T-helper 17 cell (primary cell): ENCODE data around the gene RPL32. TPM values are rescaled to one million over a fixed set of nuclear protein-coding genes. Genes with fewer than 3 reads are reported as not detected.
A peak's percentile ranks its signal among the peaks of the same experiment; 100 is the strongest.
"Not testable (repeated sequence)": the region's sequence is repeated elsewhere in the genome, so short reads cannot be mapped to it uniquely, and the experiment has no call there.

ENCODE experiments used
- ATAC-seq: fragments of 150-1000 bp; cut with Tn5 transposase; 2 replicates; pipeline ENCODE4 v1.10.0; 2021; ENCODE audit warnings: mild to moderate bottlenecking, moderate library complexity
- DNase-seq, 3 donors: peaks; one replicate each; pipeline versions ENCODE4 v3.0.0 to v3.0.0-alpha.2; 2020 to 2021
- H3K9me3 ChIP-seq: one replicate; pipeline ENCODE4 v1.7.0; 2013; ENCODE audit warnings: low read length, mild to moderate bottlenecking; ENCODE audit not compliant: control insufficient read depth, poor library complexity, severe bottlenecking
- H3K27ac Mint-ChIP-seq: one replicate; pipeline ENCODE4 v1.8.0; 2022; ENCODE audit warnings: mild to moderate bottlenecking, moderate library complexity, mixed read lengths
- H3K27me3 Mint-ChIP-seq: one replicate; pipeline ENCODE4 v1.8.0; 2022; ENCODE audit warnings: mixed read lengths
- H3K36me3 Mint-ChIP-seq: one replicate; pipeline ENCODE4 v1.8.0; 2022; ENCODE audit warnings: low read depth, mixed read lengths
- H3K4me1 Mint-ChIP-seq: one replicate; pipeline ENCODE4 v1.8.0; 2022; ENCODE audit warnings: mild to moderate bottlenecking, mixed read lengths
- H3K4me3 Mint-ChIP-seq: one replicate; pipeline ENCODE4 v1.8.0; 2022; ENCODE audit warnings: mild to moderate bottlenecking, moderate library complexity, mixed read lengths
- total RNA-seq, 4 donors: library from RNA in 2 of 4; stranded (reverse) in 2 of 4; gene quantifications; one replicate each; pipeline ENCODE4 v1.2.3 and lab custom pipeline; 2022 to 2026

The RPL32 gene
- total RNA-seq, 2 donors from 2014 or later, result 3,315 to 3,401 TPM

GRCh38 chr3:12856626-12857025, 15.3 kb upstream of the RPL32 start:
- H3K27me3 Mint-ChIP-seq, result peaks cover 48% of the 10 kb centered on the region
- no peaks in the 10 kb centered on the region for H3K4me1 Mint-ChIP-seq
- no peak overlapping the region for H3K4me3 Mint-ChIP-seq
- ATAC-seq (no peak), DNase-seq (no peak)
- H3K27ac Mint-ChIP-seq, result no peak overlapping the region
- no peaks in the 10 kb centered on the region for H3K36me3 Mint-ChIP-seq
- no peaks in the 10 kb centered on the region for H3K9me3 ChIP-seq

DNA sequence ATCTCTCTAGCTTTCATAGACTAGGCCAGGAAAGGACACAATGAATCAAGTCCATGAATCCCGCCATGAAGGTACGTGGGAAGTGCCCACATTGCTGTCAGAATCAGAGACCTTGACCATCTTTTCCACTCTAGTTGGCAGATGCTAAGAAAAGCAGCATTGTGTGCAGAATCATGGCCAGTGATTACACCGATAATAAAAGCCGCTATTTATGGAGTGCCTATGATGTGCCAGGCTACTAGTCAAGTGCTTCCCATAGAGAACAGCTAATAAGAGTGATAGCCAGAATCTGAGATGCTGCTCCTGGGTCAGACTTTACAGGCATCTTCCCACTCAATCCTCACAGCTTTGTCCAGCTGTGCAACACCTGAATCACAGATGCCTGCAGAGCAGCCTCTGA, 13.2 kb upstream of the RPL32 start:
- Mint-ChIP-seq H3K4me1 (no peaks in the 10 kb centered on the region), H3K36me3 (peaks cover 4% of the 10 kb centered on the region), H3K4me3 (no peak overlapping the region), H3K27ac (no peak overlapping the region), H3K27me3 (peaks cover 38% of the 10 kb centered on the region)
- H3K9me3 ChIP-seq, result no peaks in the 10 kb centered on the region
- DNase-seq, result no peak
- no peak for ATAC-seq

- H3K4me3 Mint-ChIP-seq, H3K27ac Mint-ChIP-seq, H3K36me3 Mint-ChIP-seq, H3K9me3 ChIP-seq, H3K4me1 Mint-ChIP-seq, ATAC-seq, DNase-seq: not testable (repeated sequence)
- peaks cover 36% of the 10 kb centered on the region for H3K27me3 Mint-ChIP-seq
These were observed 12.5 kb upstream of the RPL32 start for GRCh38 chr3:12853847-12854246.

DNA sequence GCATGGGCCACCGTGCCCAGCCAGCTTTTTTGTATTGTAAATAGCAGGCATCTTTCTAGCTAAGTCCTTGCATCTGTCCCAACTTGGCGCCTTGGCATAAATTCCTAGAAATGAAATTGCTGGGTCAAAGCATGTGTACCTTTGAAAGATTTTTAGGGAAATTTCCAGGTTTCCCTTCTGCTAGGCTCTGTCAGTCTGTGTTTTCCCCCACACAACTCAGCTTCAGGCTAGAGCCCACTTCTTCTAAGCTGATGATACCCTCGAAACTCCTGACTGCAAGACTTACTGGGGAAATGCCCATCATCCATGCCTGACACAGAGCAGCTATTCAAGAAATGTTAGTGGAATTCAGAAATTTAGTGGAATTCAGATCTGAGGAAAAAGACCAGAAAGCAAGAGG, 10.8 kb upstream of the RPL32 start:
- H3K4me1 Mint-ChIP-seq, result no peaks in the 10 kb centered on the region
- H3K9me3 ChIP-seq, result no peaks in the 10 kb centered on the region
- no peak for DNase-seq
- peaks cover 4% of the 10 kb centered on the region for H3K36me3 Mint-ChIP-seq
- no peak overlapping the region for H3K27ac Mint-ChIP-seq
- H3K4me3 Mint-ChIP-seq, result no peak overlapping the region
- peaks cover 30% of the 10 kb centered on the region for H3K27me3 Mint-ChIP-seq
- ATAC-seq, result no peak

GRCh38 chr3:12845811-12846210, 4.4 kb upstream of the RPL32 start:
- H3K9me3 ChIP-seq, result no peaks in the 10 kb centered on the region
- Mint-ChIP-seq H3K36me3 (peaks cover 3% of the 10 kb centered on the region), H3K27ac (no peak overlapping the region), H3K27me3 (no peaks in the 10 kb centered on the region), H3K4me3 (no peak overlapping the region), H3K4me1 (peaks cover 5% of the 10 kb centered on the region)
- ATAC-seq (no peak), DNase-seq (no peak)

DNA sequence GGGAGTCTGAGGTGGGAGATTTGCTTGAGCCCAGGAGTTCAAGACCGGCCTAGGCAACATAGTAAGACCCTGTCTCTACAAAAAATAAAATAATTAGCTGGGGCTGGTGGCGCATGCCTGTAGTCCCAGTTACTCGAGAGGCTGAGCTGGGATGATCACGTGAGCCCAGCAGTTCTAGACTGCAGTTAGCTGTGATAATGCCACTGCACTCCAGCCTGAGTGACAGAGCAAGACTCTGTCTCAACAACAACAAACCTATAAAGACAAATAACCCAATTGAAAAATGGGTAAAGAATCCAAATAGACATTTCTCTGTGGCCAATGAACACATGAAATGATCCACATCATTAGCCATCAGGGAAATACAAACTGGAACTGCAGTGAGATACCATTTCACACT, 1.1 kb upstream of the RPL32 start:
- Mint-ChIP-seq H3K4me1 (peaks cover 33% of the 10 kb centered on the region), H3K36me3 (peaks cover 11% of the 10 kb centered on the region), H3K27me3 (no peaks in the 10 kb centered on the region), H3K4me3 (no peak overlapping the region), H3K27ac (peak overlapping the region; percentile 99)
- H3K9me3 ChIP-seq, result no peaks in the 10 kb centered on the region
- ATAC-seq (no peak), DNase-seq (no peak)

- ATAC-seq, result no peak
- Mint-ChIP-seq H3K36me3 (peaks cover 11% of the 10 kb centered on the region), H3K27ac (peak overlapping the region; percentile 99), H3K27me3 (no peaks in the 10 kb centered on the region), H3K4me1 (peaks cover 38% of the 10 kb centered on the region), H3K4me3 (peak overlapping the region; percentile 96)
- DNase-seq, result no peak
- no peaks in the 10 kb centered on the region for H3K9me3 ChIP-seq
These were observed 584 bp upstream of the RPL32 start for GRCh38 chr3:12841970-12842328.

DNA sequence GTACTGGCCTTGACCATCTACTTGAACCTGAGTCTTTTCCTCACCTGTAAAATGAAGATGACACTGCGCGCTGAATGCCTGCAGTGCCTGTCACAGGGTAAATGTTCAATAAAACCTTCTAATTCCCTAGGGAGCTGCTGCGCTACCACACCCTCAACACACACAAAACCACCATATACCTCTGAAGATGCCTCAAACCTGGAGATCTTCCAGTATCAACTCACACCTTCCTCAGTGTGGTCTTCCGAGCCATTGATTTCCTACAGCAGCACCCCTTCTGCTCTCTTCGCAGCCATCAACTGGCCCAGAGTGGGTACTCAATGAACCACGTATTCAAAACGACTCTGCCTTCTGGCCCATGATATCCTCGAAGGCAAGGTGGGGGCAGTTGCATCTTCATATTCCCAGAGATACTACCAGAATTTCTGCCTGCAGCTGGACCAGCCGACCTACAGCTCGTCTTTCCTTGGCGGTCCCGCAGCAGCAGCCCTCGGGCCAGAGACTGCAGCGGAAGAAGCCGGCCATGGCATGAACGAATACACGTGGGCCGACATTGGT, 695 bp downstream of the RPL32 start:
- peaks cover 40% of the 10 kb centered on the region for H3K4me1 Mint-ChIP-seq

GRCh38 chr3:12840148-12840547, 1.2 kb downstream of the RPL32 start:
- not testable (repeated sequence) for H3K9me3 ChIP-seq, H3K27me3 Mint-ChIP-seq, DNase-seq, ATAC-seq
- H3K4me1 Mint-ChIP-seq, result peaks cover 38% of the 10 kb centered on the region
- H3K4me3 Mint-ChIP-seq, result peak overlapping the region; percentile 96
- peaks cover 11% of the 10 kb centered on the region for H3K36me3 Mint-ChIP-seq
- peak overlapping the region; percentile 99 for H3K27ac Mint-ChIP-seq

More for the DNA sequence above, 695 bp downstream of the RPL32 start:
- peak overlapping the region; percentile 99 for H3K27ac Mint-ChIP-seq
- DNase-seq (peak in 1 of 3 donors; percentile 26), ATAC-seq (peak; percentile 43)
- H3K9me3 ChIP-seq, result no peaks in the 10 kb centered on the region
- peak overlapping the region; percentile 96 for H3K4me3 Mint-ChIP-seq
- H3K36me3 Mint-ChIP-seq, result peaks cover 11% of the 10 kb centered on the region
- H3K27me3 Mint-ChIP-seq, result no peaks in the 10 kb centered on the region

- Mint-ChIP-seq H3K36me3 (peaks cover 11% of the 10 kb centered on the region), H3K27ac (peak overlapping the region; percentile 99), H3K4me3 (peak overlapping the region; percentile 96), H3K27me3 (no peaks in the 10 kb centered on the region), H3K4me1 (peaks cover 38% of the 10 kb centered on the region)
- H3K9me3 ChIP-seq, result no peaks in the 10 kb centered on the region
- no peak for ATAC-seq
- no peak for DNase-seq
These were observed 2.0 kb downstream of the RPL32 start for GRCh38 chr3:12839156-12839946.

DNA sequence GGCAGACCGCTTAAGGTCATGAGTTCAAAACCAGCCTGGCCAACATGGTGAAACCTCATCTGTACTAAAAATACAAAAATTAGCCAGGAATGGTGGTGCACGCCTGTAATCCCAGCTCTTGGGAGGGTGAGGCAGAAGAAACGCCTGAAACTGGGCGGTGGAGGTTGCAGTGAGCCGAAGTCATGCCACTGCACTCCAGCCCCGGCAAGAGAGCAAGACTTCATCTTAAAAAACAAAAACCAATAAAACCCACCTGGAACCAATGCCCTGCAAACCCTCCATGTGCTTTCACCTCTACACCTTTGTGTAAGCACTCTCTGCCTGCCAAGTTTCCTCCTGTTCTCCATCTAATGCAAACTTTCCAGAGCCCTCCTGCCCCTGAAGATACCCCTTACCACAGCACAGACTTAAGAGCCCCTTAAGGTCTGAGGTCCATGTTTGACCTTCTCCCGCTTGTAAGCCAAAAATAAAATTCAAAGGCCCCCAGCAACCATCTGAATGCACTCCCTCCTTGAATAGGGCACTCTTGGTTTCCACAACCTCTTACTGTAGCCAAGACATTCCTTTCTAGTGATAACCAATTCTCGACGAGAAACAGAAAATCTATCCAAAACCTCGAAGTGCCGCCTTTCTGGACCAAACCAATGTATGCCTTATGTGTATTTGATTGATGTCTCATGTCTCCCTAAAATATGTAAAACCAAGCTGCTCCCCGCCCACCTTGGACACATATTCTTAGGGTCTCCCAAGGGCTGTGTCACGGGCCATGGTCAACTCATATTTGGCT, 3.0 kb downstream of the RPL32 start:
- no peaks in the 10 kb centered on the region for H3K9me3 ChIP-seq
- no peaks in the 10 kb centered on the region for H3K27me3 Mint-ChIP-seq
- ATAC-seq (no peak), DNase-seq (no peak)
- H3K4me3 Mint-ChIP-seq, result peak overlapping the region; percentile 96
- H3K27ac Mint-ChIP-seq, result peak overlapping the region; percentile 99
- H3K36me3 Mint-ChIP-seq, result peaks cover 11% of the 10 kb centered on the region
- peaks cover 39% of the 10 kb centered on the region for H3K4me1 Mint-ChIP-seq

GRCh38 chr3:12837295-12837986, 3.9 kb downstream of the RPL32 start:
- Mint-ChIP-seq H3K4me1 (peaks cover 42% of the 10 kb centered on the region), H3K36me3 (peaks cover 11% of the 10 kb centered on the region), H3K27ac (peak overlapping the region; percentile 99)

More at GRCh38 chr3:12837295-12837986, 3.9 kb downstream of the RPL32 start:
- ATAC-seq, result no peak
- no peaks in the 10 kb centered on the region for H3K27me3 Mint-ChIP-seq
- no peaks in the 10 kb centered on the region for H3K9me3 ChIP-seq
- DNase-seq, result no peak
- no peak overlapping the region for H3K4me3 Mint-ChIP-seq
